Measurements from ENCODE around the gene HMOX2.

Gene HMOX2

DNA sequence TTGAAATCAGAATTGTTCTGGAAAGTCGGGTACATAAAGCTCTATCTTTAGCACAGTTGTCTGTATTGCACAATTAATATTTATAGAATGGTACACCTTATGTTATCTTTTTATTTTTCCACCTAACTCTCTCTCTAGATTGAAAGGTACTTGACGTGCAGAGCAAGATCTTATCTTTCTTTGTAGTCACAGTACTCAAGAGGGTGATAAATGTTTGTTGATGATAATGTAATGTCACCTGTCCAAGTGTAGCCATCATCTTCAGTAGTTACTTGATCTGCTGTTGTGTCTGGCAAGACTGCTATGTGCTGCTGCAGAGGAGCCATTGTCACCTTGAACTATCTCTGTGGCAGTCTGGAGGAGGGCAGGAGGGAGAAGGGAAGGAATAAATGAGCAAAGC, 5.3 kb downstream of the HMOX2 start:
- H3K36me3 ChIP-seq (ENCODE audit: control insufficient read depth in 1 of 2, insufficient read depth in 2 of 2, low read depth in 1 of 2, low read length in 2 of 2): peaks cover 4 to 21% of the 10 kb centered on the region in 2 experiments
- no peaks in the 10 kb centered on the region for H3K4me1 ChIP-seq (ENCODE audit: control insufficient read depth, insufficient read depth, low read depth, low read length)
- no peak overlapping the region for H4K91ac ChIP-seq (ENCODE audit: low read length)

GRCh38 chr16:4481963-4482362, 5.8 kb downstream of the HMOX2 start:
- no peaks in the 10 kb centered on the region for H3K4me1 ChIP-seq (ENCODE audit: control insufficient read depth, insufficient read depth, low read depth, low read length)
- H2AFZ ChIP-seq (ENCODE audit: low read depth, low read length): no peak overlapping the region
- no peak overlapping the region for H2BK5ac ChIP-seq (ENCODE audit: low read depth, low read length, poor library complexity, severe bottlenecking)
- H3K79me1 ChIP-seq (replicated peaks; ENCODE audit: low read length, poor library complexity, severe bottlenecking): peaks cover 22% of the 10 kb centered on the region
- H3K9ac ChIP-seq (ENCODE audit: low read length): no peak overlapping the region
- no peak overlapping the region for H4K8ac ChIP-seq (ENCODE audit: low read length)
- no peak overlapping the region for H3K4ac ChIP-seq (ENCODE audit: low read depth in 1 of 2, low read length in 2 of 2)
- H3K9me3 ChIP-seq (ENCODE audit: control insufficient read depth, low read length): no peaks in the 10 kb centered on the region
- H2BK120ac ChIP-seq (ENCODE audit: low read depth, low read length): no peak overlapping the region
- H3K27me3 ChIP-seq (ENCODE audit: control insufficient read depth in 1 of 2, insufficient read depth in 1 of 2, low read length in 2 of 2): no peaks in the 10 kb centered on the region
- H2BK12ac ChIP-seq (ENCODE audit: low read length in 2 of 2): no peak overlapping the region
- H2AK5ac ChIP-seq (ENCODE audit: low read length, severe bottlenecking): no peak overlapping the region
- peaks cover 7 to 23% of the 10 kb centered on the region in 2 experiments for H3K36me3 ChIP-seq (ENCODE audit: control insufficient read depth in 1 of 2, insufficient read depth in 2 of 2, low read depth in 1 of 2, low read length in 2 of 2)
- H3K4me2 ChIP-seq (ENCODE audit: low read length, poor library complexity, severe bottlenecking): no peak overlapping the region
- no peak overlapping the region for H4K91ac ChIP-seq (ENCODE audit: low read length)
- no peak for DNase-seq
- no peak overlapping the region for H2BK15ac ChIP-seq (ENCODE audit: low read depth, poor library complexity, severe bottlenecking)
- WGBS: no CpG with 5 or more reads among the region's 1 CpG
- no peak overlapping the region for H3K23ac ChIP-seq (ENCODE audit: low read length in 2 of 2)
- no peak overlapping the region for H3K18ac ChIP-seq (ENCODE audit: low read depth in 1 of 2, low read length in 2 of 2)
- no peak overlapping the region for H3K14ac ChIP-seq (ENCODE audit: low read length in 2 of 2)
- H3K27ac ChIP-seq (ENCODE audit: low read length, poor library complexity, severe bottlenecking): no peak overlapping the region
- no peak overlapping the region for H3K4me3 ChIP-seq (ENCODE audit: insufficient read depth in 1 of 2, low read depth in 1 of 2, low read length in 2 of 2)

More for the DNA sequence above, 5.3 kb downstream of the HMOX2 start:
- H3K27ac ChIP-seq (ENCODE audit: low read length, poor library complexity, severe bottlenecking): no peak overlapping the region
- H2BK15ac ChIP-seq (ENCODE audit: low read depth, poor library complexity, severe bottlenecking): no peak overlapping the region
- H3K9ac ChIP-seq (ENCODE audit: low read length): no peak overlapping the region
- no peaks in the 10 kb centered on the region for H3K9me3 ChIP-seq (ENCODE audit: control insufficient read depth, low read length)
- no peak overlapping the region for H2BK12ac ChIP-seq (ENCODE audit: low read length in 2 of 2)
- H3K27me3 ChIP-seq (ENCODE audit: control insufficient read depth in 1 of 2, insufficient read depth in 1 of 2, low read length in 2 of 2): no peaks in the 10 kb centered on the region
- no peak overlapping the region for H2BK120ac ChIP-seq (ENCODE audit: low read depth, low read length)
- peaks cover 20% of the 10 kb centered on the region for H3K79me1 ChIP-seq (replicated peaks; ENCODE audit: low read length, poor library complexity, severe bottlenecking)
- no peak overlapping the region for H3K14ac ChIP-seq (ENCODE audit: low read length in 2 of 2)
- H2BK5ac ChIP-seq (ENCODE audit: low read depth, low read length, poor library complexity, severe bottlenecking): no peak overlapping the region
- no peak overlapping the region for H3K4me3 ChIP-seq (ENCODE audit: insufficient read depth in 1 of 2, low read depth in 1 of 2, low read length in 2 of 2)
- H2AK5ac ChIP-seq (ENCODE audit: low read length, severe bottlenecking): no peak overlapping the region
- no peak overlapping the region for H3K18ac ChIP-seq (ENCODE audit: low read depth in 1 of 2, low read length in 2 of 2)
- 91% methylated on average over 1 of the region's 2 CpGs for WGBS
- no peak overlapping the region for H3K4ac ChIP-seq (ENCODE audit: low read depth in 1 of 2, low read length in 2 of 2)
- no peak overlapping the region for H2AFZ ChIP-seq (ENCODE audit: low read depth, low read length)
- no peak overlapping the region for H4K8ac ChIP-seq (ENCODE audit: low read length)
- no peak overlapping the region for H3K4me2 ChIP-seq (ENCODE audit: low read length, poor library complexity, severe bottlenecking)
- no peak overlapping the region for H3K23ac ChIP-seq (ENCODE audit: low read length in 2 of 2)
- no peak for DNase-seq

DNA sequence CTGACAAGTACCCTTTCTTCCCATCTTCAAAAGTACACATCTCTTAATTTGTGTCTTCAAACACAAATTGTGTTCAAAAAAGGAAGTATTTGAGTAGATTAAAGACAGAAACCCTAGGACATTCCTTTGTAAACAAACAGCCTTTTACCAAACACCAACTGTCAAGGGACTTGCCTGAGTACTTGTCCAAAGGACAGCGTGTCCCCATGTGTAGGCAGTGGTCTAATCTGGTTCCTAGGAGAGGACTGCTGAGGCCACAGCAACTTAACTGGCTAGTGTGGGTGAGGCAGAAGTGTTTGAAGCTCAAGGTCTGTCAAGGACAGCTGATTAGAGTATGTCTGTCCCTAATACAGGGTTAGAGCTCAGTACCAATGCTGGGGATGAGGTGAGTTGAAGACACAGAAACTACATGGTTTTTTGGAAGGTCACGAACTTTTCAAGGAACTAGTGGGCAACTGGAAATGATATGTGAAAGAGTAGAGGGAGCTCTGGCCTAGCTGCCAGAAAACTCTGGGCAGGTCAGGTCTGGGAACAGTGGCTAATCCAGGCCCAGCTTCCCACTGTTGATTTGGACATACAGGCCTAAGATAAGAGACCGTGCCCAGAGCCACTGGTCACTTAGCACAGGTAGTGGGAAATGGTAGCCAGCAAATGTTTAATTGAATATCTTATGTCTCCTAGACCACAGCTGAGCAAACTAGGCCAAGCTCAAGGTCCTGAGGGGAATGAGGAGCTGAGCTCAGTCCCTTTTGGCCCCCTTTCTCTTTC, 10.1 kb downstream of the HMOX2 start:
- Histone ChIP-seq H2AK5ac (ENCODE audit: low read length, severe bottlenecking) (no peak overlapping the region), H2BK5ac (ENCODE audit: low read depth, low read length, poor library complexity, severe bottlenecking) (no peak overlapping the region), H4K91ac (ENCODE audit: low read length) (no peak overlapping the region), H3K9ac (ENCODE audit: low read length) (no peak overlapping the region), H3K23ac (ENCODE audit: low read length in 2 of 2) (no peak overlapping the region), H3K36me3 (ENCODE audit: control insufficient read depth in 1 of 2, insufficient read depth in 2 of 2, low read depth in 1 of 2, low read length in 2 of 2) (peaks cover 7 to 41% of the 10 kb centered on the region in 2 experiments), H3K4me2 (ENCODE audit: low read length, poor library complexity, severe bottlenecking) (no peak overlapping the region), H3K4me3 (ENCODE audit: insufficient read depth in 1 of 2, low read depth in 1 of 2, low read length in 2 of 2) (no peak overlapping the region), H4K8ac (ENCODE audit: low read length) (no peak overlapping the region), H3K9me3 (ENCODE audit: control insufficient read depth, low read length) (no peaks in the 10 kb centered on the region), H3K79me1 (replicated peaks; ENCODE audit: low read length, poor library complexity, severe bottlenecking) (peaks cover 25% of the 10 kb centered on the region), H3K18ac (ENCODE audit: low read depth in 1 of 2, low read length in 2 of 2) (peak overlapping the region in 1 of 2 experiments; percentile 56), H3K27ac (ENCODE audit: low read length, poor library complexity, severe bottlenecking) (no peak overlapping the region), H2AFZ (ENCODE audit: low read depth, low read length) (no peak overlapping the region), H3K14ac (ENCODE audit: low read length in 2 of 2) (no peak overlapping the region), H3K4me1 (ENCODE audit: control insufficient read depth, insufficient read depth, low read depth, low read length) (peaks cover 9% of the 10 kb centered on the region), H2BK12ac (ENCODE audit: low read length in 2 of 2) (peak overlapping the region in 1 of 2 experiments; percentile 71), H3K4ac (ENCODE audit: low read depth in 1 of 2, low read length in 2 of 2) (no peak overlapping the region), H2BK120ac (ENCODE audit: low read depth, low read length) (no peak overlapping the region), H2BK15ac (ENCODE audit: low read depth, poor library complexity, severe bottlenecking) (no peak overlapping the region), H3K27me3 (ENCODE audit: control insufficient read depth in 1 of 2, insufficient read depth in 1 of 2, low read length in 2 of 2) (no peaks in the 10 kb centered on the region)
- WGBS: 84% methylated on average over 3 of the region's 3 CpGs
- DNase-seq: no peak

DNA sequence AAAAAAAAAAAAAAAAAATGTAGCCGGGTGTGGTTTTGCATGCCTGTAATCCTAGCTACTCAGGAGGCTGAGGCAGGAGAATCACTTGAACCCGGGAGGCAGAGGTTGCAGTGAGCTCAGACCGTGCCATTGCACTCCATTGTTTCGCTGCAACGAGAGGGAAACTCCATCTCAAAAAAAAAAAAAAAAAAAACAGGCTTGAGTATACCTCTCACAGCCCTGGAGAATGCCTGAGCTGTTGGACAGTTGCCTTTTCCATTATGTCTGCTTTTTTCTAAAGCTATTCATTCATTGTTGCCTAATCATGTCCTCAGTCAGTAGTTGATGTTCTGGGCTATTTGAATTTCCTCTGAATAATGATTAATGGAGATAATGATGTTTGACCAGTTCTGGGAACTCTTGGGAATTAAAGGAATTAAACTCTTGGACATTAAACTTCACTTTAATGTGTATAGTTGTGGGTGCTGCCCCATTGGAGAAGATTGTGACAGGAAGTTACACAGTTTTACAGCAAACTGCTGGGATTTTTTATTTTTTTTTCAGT, 11.8 kb downstream of the HMOX2 start:
- Histone ChIP-seq H2AFZ (ENCODE audit: low read depth, low read length) (no peak overlapping the region), H3K36me3 (ENCODE audit: control insufficient read depth in 1 of 2, insufficient read depth in 2 of 2, low read depth in 1 of 2, low read length in 2 of 2) (peaks cover 7 to 41% of the 10 kb centered on the region in 2 experiments), H3K4me2 (ENCODE audit: low read length, poor library complexity, severe bottlenecking) (no peak overlapping the region), H2BK12ac (ENCODE audit: low read length in 2 of 2) (no peak overlapping the region), H2BK5ac (ENCODE audit: low read depth, low read length, poor library complexity, severe bottlenecking) (no peak overlapping the region), H3K14ac (ENCODE audit: low read length in 2 of 2) (no peak overlapping the region), H3K23ac (ENCODE audit: low read length in 2 of 2) (no peak overlapping the region), H4K91ac (ENCODE audit: low read length) (no peak overlapping the region), H3K4me1 (ENCODE audit: control insufficient read depth, insufficient read depth, low read depth, low read length) (peaks cover 9% of the 10 kb centered on the region), H3K9ac (ENCODE audit: low read length) (no peak overlapping the region), H3K4ac (ENCODE audit: low read depth in 1 of 2, low read length in 2 of 2) (no peak overlapping the region), H3K27me3 (ENCODE audit: control insufficient read depth in 1 of 2, insufficient read depth in 1 of 2, low read length in 2 of 2) (no peaks in the 10 kb centered on the region), H4K8ac (ENCODE audit: low read length) (no peak overlapping the region), H3K4me3 (ENCODE audit: insufficient read depth in 1 of 2, low read depth in 1 of 2, low read length in 2 of 2) (no peak overlapping the region), H2BK15ac (ENCODE audit: low read depth, poor library complexity, severe bottlenecking) (no peak overlapping the region), H3K79me1 (replicated peaks; ENCODE audit: low read length, poor library complexity, severe bottlenecking) (peaks cover 31% of the 10 kb centered on the region), H3K18ac (ENCODE audit: low read depth in 1 of 2, low read length in 2 of 2) (no peak overlapping the region), H2BK120ac (ENCODE audit: low read depth, low read length) (no peak overlapping the region), H2AK5ac (ENCODE audit: low read length, severe bottlenecking) (no peak overlapping the region), H3K9me3 (ENCODE audit: control insufficient read depth, low read length) (no peaks in the 10 kb centered on the region), H3K27ac (ENCODE audit: low read length, poor library complexity, severe bottlenecking) (peak overlapping the region; percentile 86)
- WGBS: 85% methylated on average over 5 of the region's 5 CpGs
- DNase-seq: peak; percentile 79
